IMR-90 (cell line): ENCODE data around the gene RMND5B. TPM values are rescaled to one million over a fixed set of nuclear protein-coding genes. Genes with fewer than 3 reads are reported as not detected.

ENCODE experiments used
- ATAC-seq: fragments of 200-7000 bp; cut with Tn5 transposase; 2 replicates; pipeline ENCODE4 v1.9.1; 2020; ENCODE audit warnings: low read depth, mild to moderate bottlenecking, moderate library complexity
- BruUV-seq: library from RNA; stranded (reverse); fragments of 400-500 nt; replicated peaks from 2 replicates; lab custom pipeline; 2021; lab: Mats Ljungman, UMichigan
- CTCF ChIA-PET: fragments of 300-600 bp; formaldehyde crosslinking; extraction: SDS; loops from one replicate; lab custom pipeline; 2021; ENCODE audit warnings: antibody characterized with exemption; lab: Yijun Ruan, JAX
- POLR2A ChIA-PET: fragments of 300-600 bp; sonication (Branson Sonifier 250); formaldehyde crosslinking; loops from one replicate; lab custom pipeline; 2022; ENCODE audit warnings: antibody characterized with exemption; ENCODE audit not compliant: unreplicated experiment; lab: Charles Lee
- DNase-seq: peaks from one replicate; pipeline ENCODE4 v3.0.0; 2013
- H2AFZ ChIP-seq: replicated peaks from 2 replicates; pipeline ENCODE3; 2013; ENCODE audit warnings: low read length, mild to moderate bottlenecking; ENCODE audit not compliant: poor library complexity
- H2AK5ac ChIP-seq: 2 replicates; pipeline ENCODE4 v1.6.1; 2013; ENCODE audit warnings: low read depth, low read length, inconsistent platforms
- H2AK9ac ChIP-seq: replicated peaks from 2 replicates; pipeline ENCODE3; 2013; ENCODE audit warnings: mild to moderate bottlenecking, low read depth, low read length, moderate library complexity; ENCODE audit not compliant: poor library complexity
- H2BK120ac ChIP-seq: 2 replicates; pipeline ENCODE4 v1.6.1; 2013; ENCODE audit warnings: low read depth, low read length, inconsistent platforms
- H2BK15ac ChIP-seq: 3 replicates; pipeline ENCODE4 v1.6.1; 2013; ENCODE audit warnings: low read depth, low read length, inconsistent platforms
- H2BK20ac ChIP-seq: 2 replicates; pipeline ENCODE4 v1.6.1; 2013; ENCODE audit warnings: low read depth, mild to moderate bottlenecking, inconsistent platforms, low read length, moderate library complexity
- H2BK5ac ChIP-seq: 2 replicates; pipeline ENCODE4 v1.6.1; 2013; ENCODE audit warnings: mild to moderate bottlenecking, low read depth, low read length, inconsistent platforms; ENCODE audit not compliant: poor library complexity, severe bottlenecking
- H3K14ac ChIP-seq: replicated peaks from 2 replicates; pipeline ENCODE4 v1.6.1; 2013; ENCODE audit warnings: low read depth, low read length, inconsistent platforms
- H3K18ac ChIP-seq: 2 replicates; pipeline ENCODE4 v1.6.1; 2013; ENCODE audit warnings: low read depth, low read length, control low read depth
- H3K23ac ChIP-seq: 2 replicates; pipeline ENCODE4 v1.6.1; 2013; ENCODE audit warnings: low read depth, low read length, inconsistent platforms
- H3K27ac ChIP-seq: 2 replicates; pipeline ENCODE4 v1.5.1; 2013; ENCODE audit warnings: mild to moderate bottlenecking, control low read depth, low read length; ENCODE audit not compliant: insufficient read depth
- H3K27me3 ChIP-seq: 2 replicates; pipeline ENCODE4 v1.6.1; 2013; ENCODE audit warnings: low read length; ENCODE audit not compliant: control insufficient read depth, insufficient read depth
- H3K36me3 ChIP-seq: 2 replicates; pipeline ENCODE4 v1.6.1; 2013; ENCODE audit warnings: low read length, mixed read lengths; ENCODE audit not compliant: control insufficient read depth, insufficient read depth
- H3K4ac ChIP-seq: 2 replicates; pipeline ENCODE4 v1.6.1; 2013; ENCODE audit warnings: low read depth, low read length, inconsistent platforms
- H3K4me1 ChIP-seq: 2 replicates; pipeline ENCODE4 v1.6.1; 2013; ENCODE audit warnings: low read length, mixed read lengths; ENCODE audit not compliant: control insufficient read depth, insufficient read depth
- H3K4me2 ChIP-seq: 2 replicates; pipeline ENCODE4 v1.6.1; 2013; ENCODE audit warnings: low read depth, mild to moderate bottlenecking, control low read depth, low read length, moderate library complexity
- H3K4me3 ChIP-seq: 2 replicates; pipeline ENCODE4 v1.5.1; 2013; ENCODE audit warnings: low read depth, mild to moderate bottlenecking, control low read depth, low read length, moderate library complexity; ENCODE audit not compliant: insufficient read depth
- H3K56ac ChIP-seq: 2 replicates; pipeline ENCODE4 v1.6.1; 2013; ENCODE audit warnings: low read length, inconsistent platforms; ENCODE audit not compliant: insufficient read depth; ENCODE audit errors: extremely low read depth
- H3K79me1 ChIP-seq, 2 experiments: 2 replicates each; pipeline ENCODE4 v1.6.1; 2013; ENCODE audit warnings: low read length in 2 of 2, inconsistent platforms in 1 of 2, low read depth in 1 of 2
- H3K9ac ChIP-seq: 2 replicates; pipeline ENCODE4 v1.6.1; 2013; ENCODE audit warnings: low read depth, low read length, control low read depth
- H3K9me1 ChIP-seq: 2 replicates; pipeline ENCODE4 v1.6.1; 2013; ENCODE audit warnings: low read length, inconsistent platforms; ENCODE audit not compliant: insufficient read depth
- H3K9me3 ChIP-seq: 2 replicates; pipeline ENCODE4 v1.6.1; 2013; ENCODE audit warnings: low read length; ENCODE audit not compliant: control insufficient read depth, insufficient read depth
- H4K20me1 ChIP-seq: 2 replicates; pipeline ENCODE4 v1.6.1; 2013; ENCODE audit warnings: low read length, inconsistent platforms; ENCODE audit not compliant: insufficient read depth
- H4K5ac ChIP-seq: 2 replicates; pipeline ENCODE4 v1.6.1; 2013; ENCODE audit warnings: mild to moderate bottlenecking, low read depth, low read length, control low read depth
- H4K8ac ChIP-seq, 2 experiments: 2 replicates each; pipeline ENCODE4 v1.6.1; 2013; ENCODE audit warnings: low read depth in 2 of 2, low read length in 2 of 2, control low read depth in 1 of 2, inconsistent platforms in 1 of 2
- H4K91ac ChIP-seq: 2 replicates; pipeline ENCODE4 v1.6.1; 2013; ENCODE audit warnings: low read depth, low read length, inconsistent platforms; ENCODE audit not compliant: insufficient read depth
- MXI1 ChIP-seq: IDR thresholded peaks from 2 replicates; pipeline ENCODE4 v1.6.1; 2012; ENCODE audit warnings: low read depth, mild to moderate bottlenecking, low read length, moderate library complexity, borderline replicate concordance
- POLR2A ChIP-seq: IDR thresholded peaks from 2 replicates; pipeline ENCODE4 v1.6.1; 2012; ENCODE audit warnings: mild to moderate bottlenecking, low read depth, low read length
- RCOR1 ChIP-seq: IDR thresholded peaks from 2 replicates; pipeline ENCODE4 v1.6.1; 2012; ENCODE audit warnings: mild to moderate bottlenecking, low read length, improper control_type of control experiment; ENCODE audit not compliant: insufficient replicate concordance
- RFX5 ChIP-seq: IDR thresholded peaks from 2 replicates; pipeline ENCODE4 v1.8.0; 2012; ENCODE audit warnings: low read depth, mild to moderate bottlenecking, low read length, moderate library complexity
- WGBS, 2 experiments: methylation state at CpG; one replicate each; pipeline versions ENCODE4 v1.1.5 to v1.1.7; 2013; ENCODE audit warnings: missing lambda C conversion rate in 2 of 2; ENCODE audit not compliant: insufficient read length in 1 of 2; ENCODE audit errors: extremely low coverage in 2 of 2; 5-methylcytosine and 5-hydroxymethylcytosine counted together
- dilution Hi-C: fragments of 300-500 bp; cut with HindIII; formaldehyde crosslinking; loops from one replicate; pipeline ENCODE4 v1.14.3; 2018; ENCODE audit warnings: low sequenced_read_pairs; ENCODE audit not compliant: unreplicated experiment
- in situ Hi-C: fragments of 300-500 bp; cut with MboI; formaldehyde crosslinking; loops from 3 replicates; pipeline ENCODE4 v1.14.3; 2019; ENCODE audit warnings: low sequenced_read_pairs, inconsistent platforms, mixed read lengths
- intact Hi-C: fragments of 100-400 bp; cut with micrococcal nuclease; formaldehyde crosslinking; loops from 2 replicates; pipeline ENCODE4 v1.10.0; 2022
- polyA plus RNA-seq, 3 experiments: library from polyadenylated mRNA; depleted of rRNA; stranded (reverse); fragments of >200 nt; gene quantifications; 2 replicates each; pipeline ENCODE4 v1.2.3, GENCODE V29; 2012; ENCODE audit warnings: low replicate concordance in 1 of 3
- total RNA-seq: library from RNA; depleted of rRNA; stranded (reverse); fragments of >200 nt; gene quantifications from 2 replicates; pipeline ENCODE4 v1.2.3, GENCODE V29; 2012

RMND5B gene
- total and polyA plus RNA-seq, 2 of the 4 experiments (the other 2 are of a cell fraction) = 14.0 to 19.5 TPM

GRCh38 chr5:178085316-178085715, 45.5 kb upstream of the RMND5B start:
- no peak overlapping the region for H3K27ac ChIP-seq
- H3K79me1 ChIP-seq = no peaks in the 10 kb centered on the region
- H4K5ac ChIP-seq = no peak overlapping the region
- no peaks in the 10 kb centered on the region for H3K4me1 ChIP-seq
- H3K9ac ChIP-seq = no peak overlapping the region
- H3K4ac ChIP-seq = no peak overlapping the region
- in situ Hi-C loops (no loop called here), intact Hi-C loops (no loop called here), dilution Hi-C loops (no loop called here)
- H3K9me3 ChIP-seq = no peaks in the 10 kb centered on the region
- no peak overlapping the region for H4K91ac ChIP-seq
- WGBS, 2 experiments = no CpG with 5 or more reads among the region's 6 CpGs
- no peak for DNase-seq
- POLR2A ChIA-PET = interaction anchor here (0.6 kb wide), 1 partner anchor 484 kb away, joined by 5 read pairs; no protein-coding TSS in a partner anchor
- CTCF ChIA-PET = no interaction called here
- H2BK15ac ChIP-seq = no peak overlapping the region
- H3K27me3 ChIP-seq = peaks cover 35% of the 10 kb centered on the region
- no TSS peak for BruUV-seq
- no peak overlapping the region for H2BK5ac ChIP-seq
- no peak overlapping the region for H3K4me3 ChIP-seq
- no peak overlapping the region for H4K8ac ChIP-seq
- no peaks in the 10 kb centered on the region for H3K9me1 ChIP-seq
- ATAC-seq = no peak
- no peak overlapping the region for H3K14ac ChIP-seq
- no peak overlapping the region for H2BK20ac ChIP-seq
- H2AK5ac ChIP-seq = no peak overlapping the region
- H2AFZ ChIP-seq = no peak overlapping the region
- no peak overlapping the region for H2BK120ac ChIP-seq
- TF ChIP-seq RCOR1 (no peak), MXI1 (no peak), POLR2A (no peak), RFX5 (no peak)
- H3K4me2 ChIP-seq = no peak overlapping the region
- H3K56ac ChIP-seq = no peak overlapping the region
- H4K20me1 ChIP-seq = no peaks in the 10 kb centered on the region
- H2AK9ac ChIP-seq = no peak overlapping the region
- H3K23ac ChIP-seq = no peak overlapping the region
- no peaks in the 10 kb centered on the region for H3K36me3 ChIP-seq
- H3K18ac ChIP-seq = no peak overlapping the region
